Tibial nerve (tissue), 4 donors: Measurements from ENCODE around the gene ARHGEF17. TPM values are rescaled to one million over a fixed set of nuclear protein-coding genes. Genes with fewer than 3 reads are reported as not detected.

Source experiments
- DNase-seq, 2 donors: peaks; one replicate each; pipeline ENCODE4 v3.0.0-alpha.2; 2019; ENCODE audit warnings: low spot score in 2 of 2
- H3K27ac ChIP-seq, 4 donors: fragments of 200-600 bp; sonication (generic) in 3 of 4; one replicate each; pipeline ENCODE4 v1.5.1; 2017 to 2019; ENCODE audit warnings: mild to moderate bottlenecking in 1 of 4
- H3K27me3 ChIP-seq, 2 donors: fragments of 200-600 bp; sonication (generic) in 1 of 2; one replicate each; pipeline versions ENCODE4 v1.5.1 to v1.6.0; 2017 to 2019
- H3K36me3 ChIP-seq, 3 donors: fragments of 200-600 bp; sonication (generic); one replicate each; pipeline ENCODE4 v1.5.1; 2018 to 2019
- H3K4me1 ChIP-seq, 4 donors: fragments of 200-600 bp; sonication (generic) in 3 of 4; one replicate each; pipeline ENCODE4 v1.5.1; 2017 to 2019
- H3K4me3 ChIP-seq, 4 donors: fragments of 200-600 bp; sonication (generic) in 3 of 4; one replicate each; pipeline ENCODE4 v1.5.1; 2017 to 2019; ENCODE audit warnings: mild to moderate bottlenecking in 1 of 4, moderate library complexity in 1 of 4
- H3K9me3 ChIP-seq, 4 donors: fragments of 200-600 bp; sonication (generic) in 3 of 4; one replicate each; pipeline ENCODE4 v1.5.1; 2017 to 2019
- CTCF ChIP-seq, 5 experiments: fragments of 200-600 bp in 3 of 5; fragments of 450-650 bp in 2 of 5; sonication (generic) in 3 of 5; IDR thresholded peaks; one replicate each; pipeline ENCODE4 v1.5.1; 2016 to 2019; ENCODE audit warnings: antibody characterized with exemption in 5 of 5, mild to moderate bottlenecking in 3 of 5, moderate library complexity in 2 of 5
- EP300 ChIP-seq, 2 donors: sonication (generic); formaldehyde crosslinking; IDR thresholded peaks; one replicate each; pipeline ENCODE4 v1.6.1; 2017; ENCODE audit warnings: antibody characterized with exemption in 2 of 2, mild to moderate bottlenecking in 1 of 2
- POLR2A ChIP-seq, 2 donors: fragments of 450-650 bp; IDR thresholded peaks; one replicate each; pipeline ENCODE4 v1.6.1; 2017; ENCODE audit warnings: antibody characterized with exemption in 2 of 2, mild to moderate bottlenecking in 2 of 2, moderate library complexity in 2 of 2
- WGBS, 2 donors: methylation state at CpG; one replicate each; pipeline ENCODE4 v1.1.5; 2018; 5-methylcytosine and 5-hydroxymethylcytosine counted together
- total RNA-seq, 4 donors: library from RNA; depleted of rRNA; stranded (reverse); fragments of >200 nt; gene quantifications; one replicate each; pipeline ENCODE4 v1.1.0, GENCODE V29; 2016

Gene ARHGEF17
- total RNA-seq, 4 donors from 2014 or later, result 102 to 135 (median 112) TPM

GRCh38 chr11:73379189-73379880 is 71.3 kb downstream of the ARHGEF17 start:
- no peaks in the 10 kb centered on the region for H3K27me3 ChIP-seq
- H3K9me3 ChIP-seq, result no peaks in the 10 kb centered on the region
- no peak overlapping the region for H3K4me3 ChIP-seq
- WGBS, 2 donors, result 79 to 83% methylated on average over 10 of the region's 10 CpGs
- H3K27ac ChIP-seq, result peak overlapping the region in 1 of 4 donors; percentile 18
- H3K36me3 ChIP-seq, result no peaks in the 10 kb centered on the region
- DNase-seq, result no peak
- H3K4me1 ChIP-seq, result peaks cover 0 to 48% (median 41%) of the 10 kb centered on the region in 4 donors
- no peak for TF ChIP-seq CTCF (IDR thresholded peaks at IDR 0.05)
- no peak for TF ChIP-seq POLR2A (IDR thresholded peaks at IDR 0.05)
- TF ChIP-seq EP300 (IDR thresholded peaks at IDR 0.05), result no peak

GRCh38 chr11:73380331-73380730 is 72.3 kb downstream of the ARHGEF17 start:
- TF ChIP-seq POLR2A (IDR thresholded peaks at IDR 0.05) (no peak), EP300 (IDR thresholded peaks at IDR 0.05) (no peak), CTCF (IDR thresholded peaks at IDR 0.05) (no peak)
- Histone ChIP-seq H3K27ac (peak overlapping the region in 1 of 4 donors; percentile 13), H3K27me3 (no peaks in the 10 kb centered on the region), H3K9me3 (no peaks in the 10 kb centered on the region), H3K36me3 (no peaks in the 10 kb centered on the region), H3K4me3 (no peak overlapping the region), H3K4me1 (peaks cover 0 to 58% (median 51%) of the 10 kb centered on the region in 4 donors)
- WGBS, 2 donors, result 61 to 80% methylated on average over 5 to 7 of the region's 7 CpGs
- no peak for DNase-seq

DNA sequence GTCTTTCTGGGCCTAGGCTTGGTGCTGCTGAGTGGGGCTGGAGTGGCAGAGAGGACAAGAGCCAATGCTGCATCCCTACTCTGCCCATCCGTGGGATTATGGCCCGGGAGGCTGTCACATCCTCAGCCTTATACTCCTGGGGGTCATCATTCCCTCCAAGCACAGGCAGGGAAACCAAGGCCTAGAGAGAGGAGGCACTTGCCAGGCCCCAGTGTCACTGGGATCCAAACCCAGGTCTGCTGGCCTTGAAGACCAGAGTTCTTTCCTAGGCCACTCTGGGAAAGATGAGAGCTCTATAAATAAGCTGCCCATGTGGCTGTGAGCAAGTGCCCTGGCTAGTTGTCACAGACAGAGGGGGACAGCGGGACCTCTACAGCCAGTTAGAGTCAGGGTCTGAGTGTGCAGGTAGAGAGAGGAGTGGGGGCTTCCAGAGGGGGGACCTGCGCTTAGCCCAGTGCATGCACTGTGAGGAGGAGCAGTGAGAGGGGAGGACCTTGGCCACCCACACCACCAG is 72.9 kb downstream of the ARHGEF17 start:
- 70 to 92% methylated on average over 4 of the region's 4 CpGs for WGBS, 2 donors
- Histone ChIP-seq H3K9me3 (no peaks in the 10 kb centered on the region), H3K4me1 (peaks cover 0 to 65% (median 53%) of the 10 kb centered on the region in 4 donors), H3K36me3 (no peaks in the 10 kb centered on the region), H3K27ac (peak overlapping the region in 2 of 4 donors; percentile 36 to 71), H3K4me3 (no peak overlapping the region), H3K27me3 (no peaks in the 10 kb centered on the region)
- TF ChIP-seq EP300 (IDR thresholded peaks at IDR 0.05) (no peak), POLR2A (IDR thresholded peaks at IDR 0.05) (no peak), CTCF (IDR thresholded peaks at IDR 0.05) (no peak)
- no peak for DNase-seq

DNA sequence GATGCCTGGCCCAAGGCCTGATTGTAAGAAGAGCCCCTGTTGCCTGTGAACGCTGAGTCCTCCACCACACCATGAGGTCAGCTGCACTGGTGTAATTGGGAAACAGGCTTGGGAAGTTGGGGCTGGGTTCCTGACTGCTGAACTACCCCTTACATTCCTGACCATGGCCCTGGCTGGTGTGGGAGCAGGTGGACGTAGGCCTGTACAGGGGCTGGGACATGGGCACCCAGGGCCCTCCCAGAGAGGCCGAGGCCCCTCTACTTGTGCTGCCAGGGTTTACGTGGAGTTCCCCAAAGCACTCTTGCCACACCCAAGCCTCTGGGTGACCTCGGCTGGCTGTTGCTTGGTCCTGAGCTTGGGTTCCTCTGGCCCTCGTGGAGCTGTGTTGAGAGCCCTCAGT is 73.5 kb downstream of the ARHGEF17 start:
- 59 to 61% methylated on average over 4 to 6 of the region's 6 CpGs for WGBS, 2 donors

More for the DNA sequence above, 73.5 kb downstream of the ARHGEF17 start:
- Histone ChIP-seq H3K36me3 (no peaks in the 10 kb centered on the region), H3K4me3 (no peak overlapping the region), H3K27ac (peak overlapping the region in 2 of 4 donors; percentile 36 to 71), H3K4me1 (peaks cover 0 to 68% (median 59%) of the 10 kb centered on the region in 4 donors), H3K27me3 (no peaks in the 10 kb centered on the region), H3K9me3 (no peaks in the 10 kb centered on the region)
- DNase-seq, result no peak
- TF ChIP-seq POLR2A (IDR thresholded peaks at IDR 0.05), result no peak
- TF ChIP-seq EP300 (IDR thresholded peaks at IDR 0.05), result no peak
- TF ChIP-seq CTCF (IDR thresholded peaks at IDR 0.05), result no peak
